NCI-H1694 (cell line): Measurements from ENCODE around the gene ZNF672.

Experiments used
- DNase-seq: peaks from one replicate; lab custom pipeline; 2025; lab: John Stamatoyannopoulos, UW

Gene ZNF672

GRCh38 chr1:248890549-248891498 lies 52.8 kb downstream of the ZNF672 start:
- DNase-seq = no peak

DNA sequence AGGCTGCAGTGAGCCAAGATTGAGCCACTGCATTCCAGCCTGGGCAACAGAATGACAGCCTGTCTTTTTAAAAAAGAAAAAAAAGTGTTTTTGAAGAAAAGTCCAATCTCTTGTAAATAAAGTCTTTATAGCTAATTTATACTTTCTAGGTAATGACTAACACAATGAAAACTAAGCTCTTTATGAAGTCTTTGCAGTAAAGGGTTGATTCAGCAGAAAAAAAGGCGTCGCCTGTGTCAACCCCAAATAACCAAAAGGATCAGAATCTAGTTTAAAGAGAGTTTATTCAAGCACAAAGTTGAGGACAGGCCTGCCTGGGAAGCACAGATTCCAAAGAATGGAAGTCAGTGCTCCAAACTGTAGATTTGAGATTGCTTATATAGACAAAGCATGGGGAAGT lies 53.7 kb downstream of the ZNF672 start:
- DNase-seq = no peak

DNA sequence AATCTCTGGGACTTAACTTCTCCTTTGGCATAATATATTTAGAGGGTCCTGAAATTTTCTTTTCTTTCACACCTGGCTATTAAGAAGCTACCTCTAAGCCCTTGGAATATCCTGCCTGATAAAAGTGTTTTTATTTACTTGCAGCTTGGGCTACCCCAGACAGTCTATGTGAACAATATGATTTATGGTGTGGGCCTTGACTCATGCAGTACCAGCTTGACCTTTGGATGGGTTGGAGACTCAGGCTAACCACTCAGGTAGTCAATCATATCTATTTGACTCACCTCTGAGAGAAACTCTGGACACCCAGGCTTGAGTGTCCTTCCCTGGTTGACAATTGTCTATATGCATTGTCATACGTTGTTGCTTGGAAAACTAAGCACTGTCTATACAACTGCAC lies 54.6 kb downstream of the ZNF672 start:
- DNase-seq = no peak

GRCh38 chr1:248894837-248895236 lies 56.8 kb downstream of the ZNF672 start:
- DNase-seq = no peak

DNA sequence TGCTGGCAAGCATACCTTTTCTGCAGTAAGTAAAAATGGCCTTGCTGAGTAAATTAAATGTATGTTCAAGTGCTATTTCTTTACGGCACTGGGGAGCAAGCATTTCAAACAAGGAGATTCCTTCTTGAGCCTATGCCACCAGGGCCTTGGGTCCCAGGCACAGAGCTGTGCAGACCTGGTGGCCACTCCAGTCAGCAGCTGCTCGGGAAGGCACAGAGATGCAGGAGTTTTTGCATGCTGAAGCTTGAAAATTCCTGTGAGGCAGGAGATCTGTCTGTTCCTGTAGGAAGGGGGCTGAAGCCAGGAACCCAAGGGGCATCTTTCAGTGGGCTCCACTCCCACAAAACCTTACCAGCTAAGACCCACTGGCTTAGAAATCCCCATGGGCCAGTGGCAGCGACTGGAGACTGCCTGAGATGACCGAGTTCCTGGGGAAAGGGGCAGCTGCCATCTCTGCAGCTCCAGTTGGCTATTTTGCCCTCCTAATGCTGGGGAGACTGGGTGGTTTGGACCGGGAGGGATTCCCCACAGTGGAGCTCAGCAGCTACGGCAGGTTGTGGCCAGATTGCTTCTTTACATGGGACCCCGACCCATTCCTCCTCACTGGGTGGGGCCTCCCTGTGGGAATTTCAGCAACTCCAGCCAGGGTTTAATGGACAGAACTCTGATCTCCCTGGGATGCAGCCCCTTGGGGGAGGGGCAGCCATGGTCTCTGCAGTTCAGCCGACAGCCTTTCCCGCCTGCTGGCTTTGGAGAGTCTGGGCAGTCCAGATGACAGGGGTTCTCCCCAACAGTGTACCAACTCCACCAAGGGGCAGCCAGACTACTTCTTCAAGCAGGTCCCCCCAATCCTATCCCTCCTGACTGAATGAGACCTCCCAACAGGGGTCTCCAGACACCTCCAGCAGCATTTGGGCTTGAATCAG lies 59.7 kb downstream of the ZNF672 start:
- DNase-seq = no peak
